IPS-15b (cell line): Measurements from ENCODE around the gene MEIOSIN.

Experiments
- H3K27me3 ChIP-seq: one replicate; pipeline ENCODE4 v1.6.1; 2013; ENCODE audit warnings: low read length; ENCODE audit not compliant: control insufficient read depth, insufficient read depth
- H3K36me3 ChIP-seq: one replicate; pipeline ENCODE4 v1.6.1; 2013; ENCODE audit warnings: low read length; ENCODE audit not compliant: control insufficient read depth, insufficient read depth
- H3K4me1 ChIP-seq: one replicate; pipeline ENCODE4 v1.6.1; 2013; ENCODE audit warnings: mild to moderate bottlenecking, low read length; ENCODE audit not compliant: control insufficient read depth, insufficient read depth
- H3K4me3 ChIP-seq: one replicate; pipeline ENCODE4 v1.5.1; 2013; ENCODE audit warnings: low read depth, low read length
- H3K9ac ChIP-seq: one replicate; pipeline ENCODE4 v1.6.1; 2013; ENCODE audit warnings: low read depth, mild to moderate bottlenecking, low read length
- H3K9me3 ChIP-seq: one replicate; pipeline ENCODE4 v1.6.1; 2013; ENCODE audit warnings: mild to moderate bottlenecking, low read length; ENCODE audit not compliant: control insufficient read depth, insufficient read depth

MEIOSIN gene

DNA sequence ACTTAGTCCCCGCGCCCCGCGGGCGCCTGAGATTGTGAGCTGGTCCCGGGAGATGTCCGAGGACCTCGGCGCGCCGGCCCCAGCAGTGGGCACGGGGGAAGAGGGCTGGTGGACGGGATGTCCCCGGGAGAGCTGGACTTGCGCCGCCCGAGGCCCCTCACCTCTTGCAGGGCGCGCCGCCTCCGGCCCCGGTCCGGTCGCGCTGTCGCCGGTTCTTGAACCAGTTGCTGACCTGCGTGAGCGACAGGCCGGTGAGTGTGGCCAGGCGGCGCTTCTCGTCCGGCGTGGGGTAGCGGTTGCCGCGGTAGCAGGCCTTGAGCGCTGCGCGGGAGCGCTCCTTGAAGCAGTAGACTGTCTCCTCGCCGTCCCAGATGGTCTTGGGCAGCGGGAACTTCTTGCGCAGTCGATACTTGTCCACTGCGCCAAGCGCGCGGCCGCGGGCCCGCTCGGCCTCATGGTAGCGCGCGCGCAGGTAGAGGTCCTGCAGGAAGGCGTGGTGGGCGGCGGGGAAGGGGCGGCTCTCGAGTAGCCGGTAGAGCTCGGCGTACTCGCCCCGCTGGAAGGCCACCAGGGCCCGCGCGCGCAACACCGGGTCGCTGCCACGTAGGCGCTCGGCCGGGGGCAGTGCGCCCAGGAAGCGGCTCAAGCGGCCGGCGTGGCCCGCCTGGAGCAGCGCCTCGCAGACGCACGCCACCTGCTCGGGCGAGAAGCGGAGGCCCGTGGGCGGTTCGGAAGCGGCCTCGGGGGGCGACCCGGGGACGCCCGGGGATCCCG, 34.8 kb downstream of the MEIOSIN start:
- H3K4me1 ChIP-seq = peaks cover 8% of the 10 kb centered on the region

GRCh38 chr19:45768655-45768983, 35.4 kb downstream of the MEIOSIN start:
- Histone ChIP-seq H3K4me3 (peak overlapping the region; percentile 87), H3K9me3 (no peaks in the 10 kb centered on the region), H3K36me3 (peaks cover 3% of the 10 kb centered on the region), H3K27me3 (no peaks in the 10 kb centered on the region), H3K4me1 (peaks cover 8% of the 10 kb centered on the region), H3K9ac (peak overlapping the region; percentile 87)

More for the DNA sequence above, 34.8 kb downstream of the MEIOSIN start:
- H3K27me3 ChIP-seq = no peaks in the 10 kb centered on the region
- peak overlapping the region; percentile 85 for H3K9ac ChIP-seq
- no peaks in the 10 kb centered on the region for H3K9me3 ChIP-seq
- peak overlapping the region; percentile 87 for H3K4me3 ChIP-seq
- H3K36me3 ChIP-seq = peaks cover 3% of the 10 kb centered on the region

DNA sequence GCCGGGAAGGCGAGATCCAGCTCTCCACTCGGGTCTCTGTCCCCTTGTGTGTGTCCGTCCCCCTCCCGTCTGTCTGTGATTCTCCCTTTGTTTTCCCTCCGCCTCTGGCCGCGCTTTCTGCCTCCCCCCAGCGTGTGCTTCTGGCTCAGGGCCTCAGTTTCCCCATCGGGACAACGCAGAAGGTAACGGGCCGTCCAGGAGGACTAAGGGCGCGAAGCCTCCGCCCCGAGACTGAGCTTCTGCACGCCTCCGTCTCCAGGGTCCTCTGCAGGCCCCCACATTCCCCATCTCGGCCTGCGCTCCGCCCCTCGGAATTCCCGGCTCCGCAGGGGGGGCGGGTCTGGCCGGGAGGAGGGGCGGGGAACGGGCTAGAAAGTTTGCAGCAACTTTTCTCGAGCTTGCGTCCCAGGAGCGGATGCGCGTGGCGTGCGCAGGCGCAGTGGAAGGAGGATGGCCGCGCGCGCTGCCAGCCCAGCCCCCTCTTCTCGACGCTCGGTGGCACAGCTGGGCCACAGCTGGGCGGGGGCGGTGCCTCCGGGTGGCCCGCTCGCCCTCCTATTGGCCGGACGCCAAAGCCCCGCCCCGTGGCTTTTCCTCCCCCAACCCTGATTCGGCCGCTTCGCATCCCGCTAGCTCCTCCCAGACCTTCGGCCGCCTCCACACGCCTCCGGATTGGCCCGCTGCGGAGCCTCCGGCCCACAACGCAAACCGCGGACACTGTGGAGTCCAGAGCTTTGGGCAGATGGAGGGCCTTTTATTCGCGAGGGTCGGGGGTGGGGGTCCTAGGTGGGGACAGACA, 35.9 kb downstream of the MEIOSIN start, which contains the start of gene SIX5:
Gene SIX5, minus strand, starts transcription at position 269 of the 799 bp plus-strand sequence. CDS start 408 bp downstream, outside the sequence.
- peaks cover 6% of the 10 kb centered on the region for H3K4me1 ChIP-seq
- H3K4me3 ChIP-seq = peak within 1 kb of the TSS; percentile 87

GRCh38 chr19:45769821-45770191, 36.6 kb downstream of the MEIOSIN start:
- Histone ChIP-seq H3K4me3 (peak overlapping the region; percentile 84), H3K9me3 (no peaks in the 10 kb centered on the region), H3K9ac (peak overlapping the region; percentile 76), H3K27me3 (no peaks in the 10 kb centered on the region), H3K36me3 (peaks cover 3% of the 10 kb centered on the region), H3K4me1 (no peaks in the 10 kb centered on the region)

More for the DNA sequence above, 35.9 kb downstream of the MEIOSIN start, which contains the start of gene SIX5:
- Histone ChIP-seq H3K9ac (peak within 1 kb of the TSS; percentile 87), H3K9me3 (no peaks in the 10 kb centered on the region), H3K36me3 (peaks cover 3% of the 10 kb centered on the region), H3K27me3 (no peaks in the 10 kb centered on the region)

GRCh38 chr19:45770192-45771101, 37.2 kb downstream of the MEIOSIN start:
- Histone ChIP-seq H3K4me3 (peak overlapping the region; percentile 84), H3K36me3 (peaks cover 1% of the 10 kb centered on the region), H3K9ac (peak overlapping the region; percentile 76), H3K9me3 (no peaks in the 10 kb centered on the region), H3K27me3 (no peaks in the 10 kb centered on the region), H3K4me1 (no peaks in the 10 kb centered on the region)

DNA sequence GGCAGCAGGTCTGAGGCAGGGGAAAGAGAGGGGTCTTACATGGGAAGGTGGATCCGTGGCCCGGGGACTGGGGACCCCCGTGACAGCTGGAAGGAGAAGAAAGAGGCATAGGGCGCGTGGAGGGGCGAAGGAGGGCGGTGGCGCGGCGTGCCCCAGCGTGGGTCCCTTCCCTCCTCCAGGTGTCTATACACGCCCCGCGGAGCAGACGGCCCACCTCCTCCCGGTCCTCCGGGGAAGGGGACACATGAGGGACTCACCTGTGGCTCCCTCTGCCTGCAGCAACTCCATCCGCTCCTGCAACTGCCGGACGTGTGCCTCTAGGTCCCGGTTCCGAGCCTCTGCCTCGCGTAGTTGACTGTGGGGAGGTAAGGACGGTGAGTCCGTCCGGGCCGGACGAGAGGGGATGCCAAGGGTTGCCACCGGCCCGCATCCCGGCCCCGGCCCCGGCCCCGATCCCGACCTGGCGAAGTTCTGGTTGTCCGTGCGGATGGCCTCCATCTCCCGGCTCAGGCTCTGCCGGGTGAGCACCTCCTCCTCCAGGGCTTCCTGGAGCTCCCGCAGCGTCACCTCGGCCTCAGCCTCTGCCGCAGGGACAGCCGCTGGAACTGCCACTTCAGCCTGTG, 38.2 kb downstream of the MEIOSIN start:
- Histone ChIP-seq H3K27me3 (no peaks in the 10 kb centered on the region), H3K9ac (no peak overlapping the region), H3K9me3 (no peaks in the 10 kb centered on the region), H3K4me1 (no peaks in the 10 kb centered on the region), H3K36me3 (no peaks in the 10 kb centered on the region), H3K4me3 (peak overlapping the region; percentile 73)

DNA sequence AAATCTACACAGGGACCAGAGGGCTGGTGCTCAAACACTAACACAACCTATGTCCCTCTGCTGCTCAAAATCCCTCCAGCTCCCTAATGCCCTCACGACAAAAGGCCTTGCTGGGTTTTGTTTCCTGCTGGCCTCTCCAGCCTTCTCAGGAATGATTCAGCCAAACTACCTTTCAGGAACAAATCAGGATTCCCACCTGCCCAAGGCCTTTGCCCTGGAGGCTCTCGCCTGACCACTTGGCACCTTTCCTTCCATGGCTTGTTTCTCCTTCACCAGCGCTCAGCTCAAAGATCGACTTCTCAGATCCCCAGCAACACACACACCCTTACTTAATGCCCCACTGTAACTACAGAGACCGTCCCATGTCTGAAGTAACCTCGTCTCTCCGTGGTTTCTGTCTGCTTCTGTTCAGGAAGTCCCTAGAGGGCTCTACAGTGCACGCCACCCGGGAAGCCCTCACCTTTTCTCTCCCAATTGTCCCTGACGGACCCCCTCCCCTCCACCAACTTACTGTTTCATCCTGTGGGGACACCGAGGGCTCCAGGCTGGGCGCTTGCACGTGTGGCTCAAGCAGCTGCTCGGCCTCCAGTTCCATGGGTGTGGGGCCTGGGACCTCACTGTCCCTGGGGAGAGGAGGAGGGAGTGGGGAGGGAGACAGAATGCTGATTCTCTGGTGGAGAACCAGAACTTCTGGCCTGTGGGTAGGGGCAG, 39.0 kb downstream of the MEIOSIN start:
- no peaks in the 10 kb centered on the region for H3K27me3 ChIP-seq
- peaks cover 5% of the 10 kb centered on the region for H3K36me3 ChIP-seq
- no peaks in the 10 kb centered on the region for H3K9me3 ChIP-seq
- H3K9ac ChIP-seq = no peak overlapping the region
- no peak overlapping the region for H3K4me3 ChIP-seq
- no peaks in the 10 kb centered on the region for H3K4me1 ChIP-seq

- Histone ChIP-seq H3K4me1 (no peaks in the 10 kb centered on the region), H3K36me3 (peaks cover 12% of the 10 kb centered on the region), H3K27me3 (no peaks in the 10 kb centered on the region), H3K9ac (no peak overlapping the region), H3K9me3 (no peaks in the 10 kb centered on the region), H3K4me3 (no peak overlapping the region)
These were observed 39.7 kb downstream of the MEIOSIN start for GRCh38 chr19:45772912-45773311.

DNA sequence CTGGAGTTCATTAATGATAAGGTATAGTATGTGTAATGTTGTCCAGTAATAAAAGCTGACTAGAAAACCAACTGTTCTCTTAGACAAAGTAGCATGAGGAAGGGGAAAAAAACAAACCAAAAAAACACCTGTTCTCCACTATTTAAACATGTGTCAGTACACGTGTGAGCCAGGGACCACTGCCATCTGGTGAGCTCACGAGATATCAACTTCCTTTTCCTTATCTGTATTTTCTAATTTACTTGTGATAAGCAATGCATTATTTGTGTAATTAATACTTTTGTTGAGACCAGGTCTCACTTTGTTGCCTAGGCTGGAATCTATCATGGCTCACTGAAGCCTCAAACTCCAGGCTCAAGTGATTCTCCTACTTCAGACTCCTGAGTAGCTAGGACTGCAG, 40.1 kb downstream of the MEIOSIN start:
- no peaks in the 10 kb centered on the region for H3K4me1 ChIP-seq

GRCh38 chr19:45774765-45775164, 41.5 kb downstream of the MEIOSIN start:
- peaks cover 14% of the 10 kb centered on the region for H3K36me3 ChIP-seq
- H3K4me3 ChIP-seq = no peak overlapping the region

More for the DNA sequence above, 40.1 kb downstream of the MEIOSIN start:
- no peaks in the 10 kb centered on the region for H3K27me3 ChIP-seq
- H3K4me3 ChIP-seq = no peak overlapping the region
- no peak overlapping the region for H3K9ac ChIP-seq
- no peaks in the 10 kb centered on the region for H3K9me3 ChIP-seq
- H3K36me3 ChIP-seq = peaks cover 14% of the 10 kb centered on the region

More at GRCh38 chr19:45774765-45775164, 41.5 kb downstream of the MEIOSIN start:
- Histone ChIP-seq H3K9me3 (no peaks in the 10 kb centered on the region), H3K27me3 (no peaks in the 10 kb centered on the region), H3K9ac (no peak overlapping the region), H3K4me1 (peaks cover 1% of the 10 kb centered on the region)
